DMS53 treated with DMSO at 0.1 percent for 48 hours (cell line): Measurements from ENCODE around the gene ZBTB20.

Source experiments
- DNase-seq: peaks from one replicate; lab custom pipeline; 2025; ENCODE audit not compliant: unreplicated experiment; lab: John Stamatoyannopoulos, UW

The ZBTB20 gene

GRCh38 chr3:114452937-114453336 lies 694.2 kb downstream of the ZBTB20 start:
- no peak for DNase-seq

GRCh38 chr3:114452256-114452655 lies 694.8 kb downstream of the ZBTB20 start:
- no peak for DNase-seq

GRCh38 chr3:114451561-114452018 lies 695.5 kb downstream of the ZBTB20 start:
- DNase-seq: no peak

- no peak for DNase-seq
Measured at GRCh38 chr3:114451051-114451451, 696.0 kb downstream of the ZBTB20 start.

GRCh38 chr3:114450008-114450596 lies 697.0 kb downstream of the ZBTB20 start:
- no peak for DNase-seq

GRCh38 chr3:114449271-114450007 lies 697.6 kb downstream of the ZBTB20 start:
- no peak for DNase-seq

GRCh38 chr3:114447950-114448479 lies 699.1 kb downstream of the ZBTB20 start:
- DNase-seq: no peak

- DNase-seq: no peak
Measured at GRCh38 chr3:114447545-114447944, 699.5 kb downstream of the ZBTB20 start.

GRCh38 chr3:114446600-114446999 lies 700.5 kb downstream of the ZBTB20 start:
- no peak for DNase-seq

- DNase-seq: no peak
Measured at GRCh38 chr3:114445233-114445632, 701.9 kb downstream of the ZBTB20 start.

- no peak for DNase-seq
Measured at GRCh38 chr3:114444216-114444615, 702.9 kb downstream of the ZBTB20 start.

GRCh38 chr3:114442246-114442645 lies 704.8 kb downstream of the ZBTB20 start:
- DNase-seq: no peak

GRCh38 chr3:114441386-114441785 lies 705.7 kb downstream of the ZBTB20 start:
- DNase-seq: no peak

- no peak for DNase-seq
Measured at GRCh38 chr3:114440700-114441099, 706.4 kb downstream of the ZBTB20 start.

GRCh38 chr3:114439284-114439683 lies 707.8 kb downstream of the ZBTB20 start:
- no peak for DNase-seq

GRCh38 chr3:114437897-114438296 lies 709.2 kb downstream of the ZBTB20 start:
- DNase-seq: no peak

GRCh38 chr3:114436182-114436581 lies 710.9 kb downstream of the ZBTB20 start:
- no peak for DNase-seq

GRCh38 chr3:114435386-114436115 lies 711.5 kb downstream of the ZBTB20 start:
- no peak for DNase-seq

- no peak for DNase-seq
Measured at GRCh38 chr3:114432310-114432709, 714.8 kb downstream of the ZBTB20 start.

GRCh38 chr3:114428044-114428595 lies 719.0 kb downstream of the ZBTB20 start:
- DNase-seq: no peak

GRCh38 chr3:114427285-114428043 lies 719.6 kb downstream of the ZBTB20 start:
- DNase-seq: no peak
